NCI-H526 treated with DMSO at 0.1 percent for 48 hours (cell line): Measurements from ENCODE around the gene ACBD6.

ENCODE experiments used
- DNase-seq: peaks from one replicate; lab custom pipeline; 2025; lab: John Stamatoyannopoulos, UW

Gene ACBD6

DNA sequence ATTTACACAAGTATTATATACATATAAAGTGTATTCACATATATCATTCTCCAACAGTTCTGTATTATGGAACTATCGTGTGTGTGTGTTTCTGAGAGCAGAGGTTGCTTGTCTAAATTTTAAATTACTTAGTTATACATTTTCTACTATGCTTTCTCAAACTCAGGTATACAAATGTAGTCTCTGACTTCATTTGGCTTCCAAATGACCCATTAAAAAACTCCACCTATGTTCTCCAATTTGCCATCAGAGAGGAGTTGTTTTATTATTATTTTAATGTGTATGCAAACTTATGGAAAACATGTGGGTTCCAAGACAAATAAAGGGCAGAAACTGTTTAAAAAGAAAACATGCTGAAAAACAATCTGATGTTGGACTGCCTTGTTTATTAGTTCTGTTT lies 131.8 kb downstream of the ACBD6 start:
- peak; percentile 99 for DNase-seq

DNA sequence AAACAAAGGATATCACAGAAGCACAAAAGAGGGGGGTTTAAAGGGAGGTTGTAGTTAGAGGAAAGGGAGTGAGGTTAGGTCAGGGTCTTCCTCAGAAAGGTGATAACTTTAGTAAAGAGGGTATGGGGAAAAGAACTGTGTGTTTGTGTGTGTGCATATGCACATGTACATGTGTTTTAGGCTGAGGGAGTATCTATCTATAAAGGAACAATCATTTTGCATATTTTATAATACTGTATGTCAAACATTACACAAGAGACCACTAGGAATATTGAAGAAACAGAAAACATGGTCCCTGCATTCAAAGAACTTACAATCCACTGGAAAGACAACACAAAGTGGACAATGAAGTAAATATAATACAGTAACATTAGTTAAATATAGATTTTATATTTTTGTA lies 132.2 kb downstream of the ACBD6 start:
- DNase-seq = no peak

DNA sequence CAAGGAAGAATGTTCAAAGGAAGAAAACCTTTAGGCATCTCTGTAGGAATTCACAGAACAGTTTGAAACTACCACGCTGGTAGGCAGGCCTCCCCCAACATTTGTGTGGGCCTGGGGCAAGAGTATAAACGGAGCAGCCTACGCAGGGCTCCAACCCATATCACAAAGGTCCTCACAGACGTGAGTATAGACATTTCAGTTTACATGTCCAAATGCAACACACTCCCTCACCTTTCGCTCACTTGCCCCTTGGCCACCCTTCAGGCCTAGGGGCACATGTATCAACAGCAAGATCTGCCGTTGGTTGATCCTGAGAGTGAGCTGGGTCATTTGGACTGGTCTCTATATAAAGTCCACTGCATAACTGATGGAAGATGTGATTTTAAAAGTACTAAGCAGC lies 133.3 kb downstream of the ACBD6 start:
- no peak for DNase-seq

DNA sequence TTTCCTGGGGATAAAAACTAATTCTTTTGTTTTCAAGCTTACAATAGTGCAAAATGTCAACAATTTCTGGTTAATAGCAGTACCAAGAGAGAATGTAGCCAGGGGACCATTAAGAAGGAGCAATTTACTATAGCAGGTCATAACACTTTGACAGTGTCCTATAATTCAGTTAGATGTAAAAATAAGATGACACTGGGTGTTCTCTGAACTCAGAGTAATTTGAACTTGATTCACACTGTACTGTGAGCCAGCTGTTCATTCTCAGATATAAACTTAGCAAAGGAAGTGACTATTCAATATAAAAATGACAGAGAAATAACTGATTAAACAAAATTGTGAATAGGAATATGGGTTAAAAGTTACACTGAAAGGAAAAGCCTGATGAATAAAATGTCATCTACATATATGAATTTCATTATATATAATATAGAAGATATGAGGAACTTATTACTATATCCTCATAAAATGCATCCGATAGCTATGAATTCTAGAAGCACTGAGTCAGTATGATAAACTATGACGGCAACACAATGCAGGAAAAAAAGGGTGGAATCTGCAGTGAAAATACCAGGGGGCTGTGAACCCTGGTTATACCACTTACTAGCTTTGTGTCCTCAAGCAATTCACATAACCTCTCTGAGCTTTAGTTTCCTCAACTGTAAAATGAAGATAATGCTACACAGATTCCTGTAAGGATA lies 135.9 kb downstream of the ACBD6 start:
- no peak for DNase-seq

DNA sequence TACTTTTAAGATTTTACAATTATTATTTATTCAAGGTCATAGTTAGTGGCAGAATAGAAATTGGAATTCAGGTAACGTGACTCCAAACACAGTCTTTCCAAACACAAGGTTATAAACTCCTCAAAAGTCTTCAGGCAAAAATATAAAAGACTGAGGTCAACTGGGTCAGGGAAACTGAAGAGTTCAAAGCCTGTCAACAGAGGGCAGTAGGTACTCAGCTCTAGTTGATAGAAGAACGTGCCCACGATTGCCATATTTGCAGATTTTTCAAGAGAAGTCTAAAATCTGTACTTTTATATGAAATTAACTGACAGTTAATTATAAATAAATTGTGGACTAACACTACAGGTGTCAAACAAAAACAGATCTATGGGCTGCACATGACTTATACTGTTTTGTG lies 137.3 kb downstream of the ACBD6 start:
- DNase-seq = peak; percentile 36

DNA sequence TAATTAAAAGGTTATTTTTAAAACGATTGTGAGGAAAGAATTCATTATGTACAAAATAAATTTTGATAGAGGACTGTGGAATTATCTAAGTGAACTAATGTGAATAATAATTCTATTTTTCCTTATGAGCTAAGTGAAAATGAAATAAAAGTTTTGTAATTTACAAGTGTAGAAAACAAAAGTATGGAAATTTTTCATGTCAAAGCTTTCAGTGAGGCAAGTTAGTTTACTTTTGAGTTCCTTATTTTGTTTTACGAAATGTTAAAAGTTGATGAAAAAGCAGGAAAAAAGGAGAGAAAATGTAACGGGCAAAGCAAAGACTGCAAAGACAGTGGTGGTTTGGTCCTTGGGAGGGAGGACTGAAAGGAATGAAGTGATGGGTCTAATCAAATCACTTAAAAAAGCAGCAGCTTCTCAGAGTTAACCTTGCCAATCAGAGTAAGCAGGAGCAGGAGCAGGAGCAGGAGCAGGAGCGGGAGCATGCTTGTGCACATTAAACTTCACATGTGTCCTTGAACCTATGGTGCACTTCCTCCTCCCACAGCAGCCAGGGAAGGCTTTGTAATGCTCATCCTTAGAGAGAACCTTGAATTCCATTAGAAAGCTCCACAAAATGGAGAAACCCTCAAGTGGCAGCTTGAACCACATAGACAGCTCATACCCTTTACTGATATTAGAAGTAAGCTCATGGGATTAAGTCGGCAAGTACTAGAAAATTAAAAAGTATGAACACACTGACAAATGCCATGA lies 139.0 kb downstream of the ACBD6 start:
- no peak for DNase-seq

DNA sequence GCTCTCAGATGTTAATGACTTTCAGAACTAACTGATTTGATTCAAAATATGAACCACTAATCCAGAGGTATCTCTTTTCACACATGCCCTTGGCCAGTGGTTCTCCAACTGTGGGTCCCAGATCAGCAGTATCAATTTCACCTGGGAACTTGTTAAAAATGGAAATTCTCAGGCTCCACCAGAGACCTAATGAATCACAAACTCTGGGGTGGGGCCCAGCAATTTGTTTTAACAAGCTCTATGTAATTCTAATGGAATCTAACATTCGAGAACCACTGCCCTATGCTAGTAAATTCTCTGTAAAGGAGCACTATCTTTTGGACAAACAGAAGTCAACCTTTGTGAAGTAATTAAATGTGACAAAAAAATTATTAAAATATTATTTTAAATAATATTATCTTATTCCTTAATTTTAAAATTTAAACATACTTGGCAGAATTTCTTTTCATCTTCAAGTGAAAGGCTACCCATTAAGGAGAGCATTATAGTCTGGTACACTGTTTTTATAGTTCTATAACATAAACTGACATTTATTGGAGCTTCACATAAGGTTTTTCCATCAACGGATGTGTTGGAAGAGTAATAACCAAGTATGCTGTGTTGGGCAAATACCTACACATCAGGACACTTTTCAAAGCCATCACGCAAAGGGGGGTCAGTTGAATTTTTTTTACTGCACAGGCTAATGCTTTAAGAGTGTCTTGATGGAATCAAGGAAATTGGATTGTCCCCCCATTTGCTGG lies 141.9 kb downstream of the ACBD6 start:
- no peak for DNase-seq

DNA sequence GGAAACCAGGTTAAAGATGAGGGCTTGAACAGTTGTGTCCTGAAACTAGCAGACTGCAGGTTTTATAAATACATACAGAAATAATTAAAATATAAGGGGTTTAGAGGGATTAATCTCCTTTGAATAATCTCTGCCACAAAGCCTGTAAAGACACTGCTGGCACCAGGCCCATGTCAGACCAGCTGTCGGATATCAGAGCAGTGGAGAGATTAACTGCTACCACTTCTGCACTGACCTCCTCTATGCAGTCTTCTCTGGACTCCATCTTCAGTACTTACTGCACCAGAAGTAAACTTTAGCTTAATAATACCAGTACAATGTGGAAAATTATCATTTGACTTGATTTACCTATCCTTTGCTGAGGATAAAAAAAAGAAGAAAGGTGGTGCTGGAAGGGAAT lies 143.7 kb downstream of the ACBD6 start:
- no peak for DNase-seq

DNA sequence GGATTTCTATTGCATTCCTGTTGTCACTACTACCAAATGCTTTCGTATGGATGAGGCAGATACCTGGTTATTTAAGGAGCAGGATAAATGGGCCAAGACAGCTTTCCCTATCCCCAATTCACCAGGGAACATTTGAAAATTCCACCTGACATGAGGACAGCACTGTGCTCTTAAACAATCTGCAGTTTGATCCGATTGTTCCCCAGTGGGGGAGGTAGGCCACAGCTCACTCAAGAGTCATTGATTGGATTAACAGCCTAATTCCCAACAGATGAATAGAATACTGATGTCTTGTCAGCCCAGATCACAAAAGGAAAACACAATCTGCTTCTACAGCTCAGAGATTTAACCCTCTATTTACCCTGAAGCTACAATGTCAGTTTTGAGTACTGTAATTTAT lies 148.4 kb downstream of the ACBD6 start:
- DNase-seq = no peak

DNA sequence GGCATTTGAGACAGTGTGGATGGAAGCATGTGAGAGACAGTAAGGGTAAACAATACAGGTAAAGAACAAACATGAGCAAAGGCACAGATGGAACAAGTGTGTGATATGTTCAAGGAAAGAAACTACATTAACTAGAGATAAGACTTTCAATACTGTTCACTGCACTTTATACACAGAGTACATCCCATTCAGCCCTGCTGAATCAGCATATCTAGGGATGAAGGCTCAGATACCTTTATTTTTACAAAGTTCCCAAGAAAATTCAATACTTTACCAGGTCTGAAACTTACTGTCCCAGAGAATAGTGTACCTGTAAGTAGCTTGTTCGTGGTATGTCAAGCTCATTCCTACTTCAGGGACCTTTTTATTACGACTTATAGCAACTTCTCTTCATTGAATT lies 149.8 kb downstream of the ACBD6 start:
- no peak for DNase-seq

DNA sequence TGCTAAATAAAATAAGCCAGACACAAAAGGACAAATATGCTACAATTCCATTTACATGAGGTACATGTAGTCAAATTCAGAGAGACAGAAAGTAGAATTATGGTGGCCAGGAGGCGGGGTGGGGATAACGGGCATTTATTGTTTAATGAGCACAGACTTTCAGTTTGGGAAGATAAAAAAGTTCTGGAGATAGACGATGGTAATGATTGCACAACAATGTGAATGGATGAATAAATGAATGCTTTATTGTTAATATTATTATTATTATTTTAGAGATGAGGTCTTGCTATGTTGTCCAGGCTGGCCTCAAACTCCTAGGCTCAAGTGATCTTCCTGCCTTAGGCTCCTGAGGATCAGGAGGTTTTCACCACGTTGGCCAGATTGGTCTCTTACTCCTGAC lies 150.4 kb downstream of the ACBD6 start:
- no peak for DNase-seq

DNA sequence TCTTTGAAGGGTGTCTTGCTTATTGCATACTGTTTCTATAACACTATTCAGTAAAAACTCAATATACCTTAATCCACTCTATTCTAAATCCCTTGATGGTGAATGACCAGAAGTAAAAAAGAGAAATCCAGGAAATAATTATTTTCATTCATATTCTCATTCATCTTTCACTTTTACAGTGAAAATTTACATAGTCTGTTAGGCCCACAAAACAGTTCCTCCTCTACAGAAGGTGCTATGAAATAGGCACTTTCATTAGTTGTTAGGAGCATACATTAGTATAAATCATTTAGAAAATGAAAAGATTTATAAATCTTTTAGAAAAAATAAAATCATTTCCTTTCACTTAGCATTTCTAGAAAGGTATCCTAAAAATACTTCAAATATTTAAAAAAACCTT lies 157.2 kb downstream of the ACBD6 start:
- DNase-seq = no peak

DNA sequence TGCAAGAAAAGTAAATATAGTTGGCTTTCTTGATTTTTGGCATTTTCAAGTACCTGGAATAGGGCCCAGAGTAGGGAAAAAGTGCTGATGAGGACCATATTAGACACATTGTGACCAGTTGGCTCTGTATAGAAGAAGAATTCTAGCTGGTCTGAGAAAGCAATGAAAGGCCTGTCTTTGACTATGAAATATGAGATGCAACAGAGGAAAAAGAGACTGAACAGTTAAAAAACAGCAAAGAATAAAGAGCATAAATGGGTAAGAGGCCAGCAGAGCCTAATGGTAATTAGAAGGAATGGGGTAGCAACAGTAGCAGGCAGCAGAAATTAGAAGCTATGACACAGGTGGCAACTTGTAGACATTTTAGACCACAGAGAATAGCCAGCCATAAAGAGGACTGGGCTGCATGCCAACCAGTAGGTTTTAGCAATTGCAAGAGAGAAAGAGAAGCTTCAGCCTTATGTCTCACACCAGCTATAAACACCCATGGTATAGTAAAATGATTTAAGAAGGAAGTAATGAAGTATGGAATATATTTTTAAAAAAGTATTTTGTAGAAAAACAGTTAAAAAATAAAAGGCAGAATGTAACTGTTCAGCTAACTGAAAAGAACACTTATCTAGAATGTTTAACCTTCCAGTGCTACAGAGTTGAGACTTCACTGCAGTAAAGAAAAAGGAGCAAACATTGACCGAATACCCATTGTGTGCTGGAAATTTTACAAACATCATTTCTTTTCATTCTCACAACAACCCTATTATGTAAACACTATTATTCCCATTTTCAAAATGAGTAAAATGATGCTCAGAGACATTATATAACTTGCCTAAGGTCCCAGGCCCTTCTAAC lies 158.2 kb downstream of the ACBD6 start:
- no peak for DNase-seq

DNA sequence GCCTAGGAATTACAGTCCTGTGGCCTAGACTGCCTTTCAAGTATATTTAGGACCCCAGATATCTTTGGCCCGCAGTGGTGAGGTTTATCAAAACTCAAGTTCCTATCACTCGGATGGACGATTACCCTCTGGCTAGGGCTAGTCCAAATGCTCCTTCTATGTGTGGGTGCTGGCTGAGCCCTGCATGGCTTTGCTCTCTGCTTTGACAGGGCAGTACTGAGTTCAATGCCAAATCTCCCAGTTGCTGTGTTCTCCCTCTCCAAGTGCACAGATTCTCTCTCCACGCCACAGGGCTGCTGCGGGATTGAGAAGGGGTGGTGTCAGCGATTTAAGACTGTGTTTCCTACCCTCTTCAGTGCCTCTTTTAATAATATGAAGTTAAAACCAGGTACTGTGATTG lies 175.3 kb downstream of the ACBD6 start:
- no peak for DNase-seq

DNA sequence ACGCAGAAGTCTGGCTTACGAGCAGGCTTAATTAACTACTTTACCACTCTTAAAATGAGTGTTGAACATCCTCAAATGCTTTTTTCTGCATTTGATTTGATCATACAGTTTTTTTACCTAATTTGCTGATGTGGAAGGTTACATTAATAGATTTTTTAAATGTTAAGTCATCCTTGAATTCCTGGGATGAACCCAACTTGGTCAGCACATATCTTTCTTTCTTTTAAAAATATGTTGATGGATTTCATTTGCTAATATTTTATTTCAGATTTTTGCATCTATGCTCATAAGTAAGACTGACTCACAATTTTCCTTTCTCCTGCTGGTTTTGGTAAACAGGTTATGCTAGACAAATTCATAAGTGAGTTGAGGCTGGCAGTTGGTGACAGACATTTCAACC lies 189.5 kb downstream of the ACBD6 start:
- no peak for DNase-seq

DNA sequence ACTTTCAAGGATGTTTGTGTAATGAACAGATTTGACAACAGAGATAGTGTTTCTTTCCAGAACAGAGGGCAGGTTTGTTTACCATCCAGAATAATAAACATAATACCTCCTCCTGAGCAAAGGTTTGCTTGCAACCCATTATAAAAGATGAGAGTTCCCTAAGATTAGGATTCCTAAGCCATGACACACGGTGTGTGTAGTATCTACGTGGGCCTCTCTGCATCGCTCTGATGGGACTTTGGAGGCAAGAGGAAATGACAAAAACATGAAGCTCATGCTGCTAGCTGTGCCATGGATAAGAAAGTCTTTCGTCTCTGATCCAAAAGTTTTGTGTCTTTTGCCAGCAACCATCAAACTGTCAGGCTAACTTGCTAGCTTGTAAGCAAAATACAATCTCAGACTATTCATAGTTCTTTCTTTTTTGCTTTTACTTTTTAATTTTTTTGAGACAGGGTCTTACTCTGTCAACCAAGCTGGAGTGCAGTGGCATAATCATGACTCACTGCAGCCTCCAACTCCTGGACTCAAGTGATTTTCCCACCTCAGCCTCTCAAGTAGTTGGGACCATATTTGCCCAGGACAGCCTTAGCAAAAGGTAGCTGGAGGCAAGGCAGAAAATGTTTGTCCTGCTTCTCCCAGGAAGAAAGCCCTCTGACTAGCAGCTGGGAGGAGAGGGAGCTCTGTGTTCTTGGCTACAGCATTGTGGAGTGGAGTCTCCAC lies 191.2 kb downstream of the ACBD6 start:
- DNase-seq = no peak

DNA sequence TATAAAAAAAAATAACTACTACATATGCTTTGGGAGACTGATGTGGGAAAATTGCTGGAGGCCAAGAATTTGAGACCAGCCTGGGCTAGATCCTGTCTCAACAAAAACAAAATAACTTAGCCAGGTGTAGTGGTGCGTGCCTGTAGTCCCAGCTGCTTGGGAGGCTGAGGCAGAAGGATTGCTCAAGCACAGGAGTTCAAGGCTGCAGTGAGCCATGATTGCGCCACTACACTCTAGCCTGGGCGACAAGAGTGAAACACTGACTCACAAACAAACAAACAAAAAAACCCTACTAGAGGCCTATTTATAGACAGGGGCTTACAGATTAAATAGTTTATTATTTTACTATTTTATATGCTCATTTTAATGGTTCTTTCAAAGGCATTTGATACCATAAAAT lies 192.3 kb downstream of the ACBD6 start:
- no peak for DNase-seq

DNA sequence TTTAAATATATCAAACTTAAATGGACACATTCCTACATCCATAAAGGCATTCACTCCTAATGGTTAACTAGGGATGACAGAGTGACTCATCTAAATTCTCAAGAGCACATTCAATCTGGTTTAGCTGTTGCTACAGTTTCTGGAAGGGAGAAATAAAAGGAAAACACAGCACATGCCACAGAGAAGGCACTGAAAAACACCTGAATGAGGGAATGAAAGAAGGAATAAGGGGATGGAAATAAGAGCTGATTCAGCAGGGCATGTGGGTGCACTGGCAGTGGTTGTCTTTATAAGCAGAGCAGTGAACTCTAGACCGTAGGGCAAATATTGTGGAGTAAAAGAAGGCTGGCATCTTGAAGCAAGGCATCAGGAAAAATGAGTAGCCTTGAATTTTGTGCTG lies 193.0 kb downstream of the ACBD6 start:
- no peak for DNase-seq

DNA sequence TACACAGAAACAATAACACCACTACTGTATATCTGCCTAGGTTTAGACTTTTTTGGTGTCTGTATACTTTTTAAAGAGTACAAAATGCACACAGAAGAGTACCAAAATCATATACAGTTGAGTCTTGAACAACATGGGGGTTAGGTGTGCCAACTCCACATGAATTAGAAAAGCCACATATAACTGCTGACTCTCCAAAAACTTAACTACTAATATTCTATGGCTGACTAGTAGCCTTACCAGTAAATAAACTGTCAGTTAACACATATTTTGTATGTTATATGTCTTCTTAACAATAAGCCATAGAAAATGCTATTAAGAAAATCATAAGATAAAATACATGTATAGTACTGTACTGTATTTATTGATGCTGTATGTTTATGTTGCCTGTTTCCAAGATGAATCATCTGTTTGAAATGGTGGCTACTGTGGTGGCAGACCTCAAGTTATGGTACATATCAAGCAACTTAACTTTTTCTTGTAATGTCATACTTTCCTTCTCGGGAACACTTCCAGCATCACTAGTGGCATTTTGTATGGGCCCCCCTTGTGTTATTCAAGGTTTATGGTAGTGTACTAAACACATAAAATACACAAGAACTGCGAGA lies 201.1 kb downstream of the ACBD6 start:
- no peak for DNase-seq

DNA sequence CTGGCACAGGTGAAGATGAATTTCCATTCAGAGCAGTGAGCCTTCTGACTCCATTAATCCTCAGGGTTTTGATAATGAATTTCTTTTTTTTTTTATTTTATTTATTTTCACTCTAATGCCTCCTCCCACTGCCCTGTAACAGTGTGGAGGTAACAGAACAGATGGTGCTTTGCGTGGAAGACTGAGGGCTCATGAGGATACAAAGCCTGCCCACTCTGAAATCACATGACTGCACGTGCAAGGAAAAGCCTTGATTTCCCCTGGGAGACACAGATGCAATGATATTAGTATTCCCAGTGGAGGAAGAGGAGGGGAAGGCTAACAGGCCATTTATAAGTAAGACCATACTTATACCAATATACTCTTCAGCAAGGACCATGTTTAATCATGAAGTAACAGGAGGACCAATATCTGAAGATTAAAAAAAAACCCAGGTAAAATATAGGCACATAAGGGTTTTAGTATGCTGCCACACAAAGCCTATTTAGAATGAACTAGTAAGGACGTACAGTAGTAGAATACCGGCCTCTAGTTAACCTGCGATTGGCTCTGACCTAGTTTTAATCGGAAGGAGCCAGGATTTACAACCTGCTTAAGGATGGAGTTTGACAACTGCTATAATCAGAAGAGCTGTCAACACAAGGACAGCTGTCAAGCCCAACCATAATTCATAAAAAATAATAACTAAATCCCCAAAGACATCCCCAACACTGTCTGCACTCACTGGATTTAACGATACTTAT lies 202.7 kb downstream of the ACBD6 start:
- no peak for DNase-seq
